SHP77 treated with DMSO at 0.1 percent for 48 hours (cell line): Measurements from ENCODE around the gene PMPCB.

Experiments
- DNase-seq: peaks from one replicate; lab custom pipeline; 2025; lab: John Stamatoyannopoulos, UW

Gene PMPCB

DNA sequence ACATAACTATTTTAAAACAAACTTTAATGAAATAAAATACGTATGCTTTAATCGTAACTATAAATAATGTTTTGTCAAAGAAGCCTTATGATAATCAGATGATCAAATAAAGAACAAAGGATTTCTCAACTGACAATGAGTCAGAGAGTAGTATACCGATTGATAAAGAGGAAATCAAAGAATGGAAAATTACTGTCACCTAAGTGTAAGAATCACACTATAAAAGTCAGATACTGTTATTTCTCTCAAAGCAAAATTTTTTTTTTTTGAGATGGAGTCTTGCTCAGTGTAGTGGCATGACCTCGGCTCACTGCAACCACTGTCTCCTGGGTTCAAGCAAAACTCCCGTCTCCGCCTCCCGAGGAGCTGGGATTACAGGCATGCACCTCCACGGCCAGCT is 28.5 kb downstream of the PMPCB start:
- no peak for DNase-seq

DNA sequence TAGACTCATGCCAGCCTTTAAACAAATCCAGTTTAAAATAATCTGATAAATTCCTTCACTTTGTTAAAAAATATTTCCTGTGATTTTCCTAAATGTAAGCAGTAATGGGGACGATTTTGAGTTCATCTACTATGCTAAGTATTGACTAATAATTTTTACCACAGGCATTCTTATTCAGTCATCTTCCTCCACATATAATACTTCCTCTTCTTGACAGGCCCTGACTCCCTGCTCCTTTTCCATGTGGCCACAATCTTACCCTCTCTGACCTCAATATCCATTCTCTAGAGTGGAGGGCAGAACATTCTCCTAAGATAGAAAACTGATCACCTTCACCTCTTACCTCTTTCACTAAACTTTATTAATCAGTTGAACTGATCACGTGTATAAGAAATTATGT is 39.5 kb downstream of the PMPCB start:
- no peak for DNase-seq

DNA sequence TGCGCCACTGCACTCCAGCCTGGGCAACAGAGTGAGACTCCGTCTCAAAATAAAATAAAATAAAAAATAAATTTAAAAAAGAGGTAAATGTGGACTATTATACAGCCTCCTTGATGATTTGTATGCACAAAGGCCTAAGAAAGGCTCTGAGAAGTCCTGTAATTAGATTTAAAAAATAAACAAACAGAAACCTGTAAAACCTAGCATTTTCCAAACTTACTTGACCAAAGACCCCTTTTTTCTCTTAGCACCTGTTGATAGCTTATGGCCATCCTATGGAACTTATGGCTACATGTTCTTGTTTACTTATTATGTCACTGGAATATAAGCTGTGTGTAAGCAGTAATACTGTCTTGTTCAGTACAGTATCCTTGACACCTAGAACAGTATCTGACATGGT is 41.6 kb downstream of the PMPCB start:
- no peak for DNase-seq

DNA sequence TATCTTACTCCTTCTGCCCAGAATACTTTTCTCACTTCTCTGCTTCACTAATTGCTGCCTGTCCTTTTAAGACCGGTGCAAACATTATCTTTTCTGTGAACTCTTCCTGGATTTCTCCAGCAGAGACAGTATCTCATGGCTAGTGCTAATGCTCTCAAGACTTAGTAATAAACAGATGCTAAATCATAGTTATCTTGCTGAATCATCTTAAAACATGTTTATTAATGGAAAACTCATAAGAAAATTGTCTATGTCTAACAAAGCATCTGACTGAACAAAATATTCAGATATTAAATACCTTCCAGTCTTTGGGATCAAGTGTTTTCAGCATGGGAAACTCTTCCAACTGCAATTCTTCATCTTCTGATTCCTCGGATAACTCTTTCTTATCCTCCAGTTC is 44.2 kb downstream of the PMPCB start:
- no peak for DNase-seq

DNA sequence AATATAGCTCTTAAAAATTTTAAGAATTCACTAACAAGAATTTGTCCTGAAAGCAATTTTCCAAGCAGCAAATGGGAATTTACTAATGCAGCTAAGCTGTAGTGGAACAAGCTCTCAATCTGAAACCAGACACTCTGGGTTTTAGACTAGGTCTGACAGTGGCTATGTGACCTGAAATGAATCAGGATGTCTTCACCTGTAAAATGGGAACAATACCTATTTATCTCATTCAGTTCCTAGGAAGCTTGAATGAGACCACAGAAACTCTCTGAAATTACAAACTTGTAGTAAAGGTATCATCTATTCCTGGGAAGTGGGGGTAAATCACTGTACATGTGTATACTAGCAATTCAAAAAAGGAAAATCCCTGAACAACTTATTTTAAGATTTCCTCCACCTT is 46.1 kb downstream of the PMPCB start:
- no peak for DNase-seq

DNA sequence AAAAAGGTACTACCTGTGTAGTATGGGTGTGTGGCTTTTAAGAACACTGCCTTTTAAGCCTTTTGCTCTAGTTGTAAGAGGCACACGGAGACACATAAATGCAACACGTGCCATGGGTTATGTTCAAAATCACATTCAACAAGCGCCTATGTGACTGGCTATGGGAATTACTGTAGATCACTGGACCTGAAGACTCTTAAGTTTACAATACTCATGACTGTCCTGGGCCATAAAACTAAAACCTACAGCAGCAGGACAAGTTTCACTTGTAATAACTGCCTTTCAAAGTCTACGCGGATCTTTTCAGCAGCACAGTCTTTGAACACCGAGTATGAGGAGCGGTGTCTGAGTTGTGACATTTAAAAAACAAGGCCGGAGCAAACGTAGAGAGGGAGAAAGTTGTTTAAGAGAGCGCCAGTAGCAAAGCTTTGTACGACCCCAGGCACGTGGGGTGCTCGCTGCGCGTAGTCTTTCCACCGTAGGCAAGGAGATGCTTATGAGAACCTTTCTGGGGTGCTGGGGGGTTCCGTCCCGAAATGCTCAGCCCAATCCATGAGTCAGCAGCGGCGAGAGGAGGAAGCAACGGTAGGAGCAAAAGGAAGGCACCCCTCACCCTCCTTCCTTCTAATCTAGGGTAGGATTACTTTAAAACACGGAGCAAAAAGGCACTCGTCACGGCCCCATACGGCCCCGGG is 46.7 kb downstream of the PMPCB start:
- DNase-seq: no peak

DNA sequence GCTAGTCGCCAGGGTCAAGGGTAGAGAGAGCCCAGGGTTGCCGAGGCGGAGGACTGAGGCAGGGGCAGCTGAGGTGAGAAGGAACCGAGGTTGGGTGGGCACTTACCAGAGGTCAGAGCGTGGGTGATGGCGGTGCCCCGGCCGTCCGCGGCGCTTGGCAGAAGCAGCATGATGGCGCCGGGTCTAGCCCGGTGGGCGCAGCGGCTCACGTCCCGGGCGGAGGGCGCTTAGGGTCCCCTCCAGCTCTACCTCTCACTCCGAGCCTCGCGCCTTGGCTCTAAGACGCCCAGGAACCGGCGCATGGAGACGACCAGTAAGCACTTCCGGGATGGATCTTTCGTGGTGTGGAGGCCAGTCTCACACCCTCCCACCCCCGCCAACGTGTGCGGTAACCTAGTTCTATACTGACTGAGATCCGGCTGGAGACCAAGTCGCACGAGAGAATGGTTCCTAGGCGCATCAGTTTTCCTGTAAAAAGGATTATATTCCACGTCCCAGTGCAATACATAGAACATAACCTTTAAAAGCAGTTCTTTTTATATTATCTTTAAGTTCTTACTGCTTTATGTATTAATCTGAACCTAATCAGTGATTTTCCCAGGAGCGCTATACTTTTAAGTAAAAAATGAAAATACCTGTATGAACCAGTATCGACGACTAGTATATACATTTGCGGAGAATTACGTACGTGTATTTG is 47.4 kb downstream of the PMPCB start, which contains the start of gene DNAJC2:
Gene DNAJC2, minus strand, starts transcription at position 315 of the 697 bp plus-strand sequence. Its CDS starts 145 bp downstream, at position 170.
- DNase-seq: peak; percentile 68

DNA sequence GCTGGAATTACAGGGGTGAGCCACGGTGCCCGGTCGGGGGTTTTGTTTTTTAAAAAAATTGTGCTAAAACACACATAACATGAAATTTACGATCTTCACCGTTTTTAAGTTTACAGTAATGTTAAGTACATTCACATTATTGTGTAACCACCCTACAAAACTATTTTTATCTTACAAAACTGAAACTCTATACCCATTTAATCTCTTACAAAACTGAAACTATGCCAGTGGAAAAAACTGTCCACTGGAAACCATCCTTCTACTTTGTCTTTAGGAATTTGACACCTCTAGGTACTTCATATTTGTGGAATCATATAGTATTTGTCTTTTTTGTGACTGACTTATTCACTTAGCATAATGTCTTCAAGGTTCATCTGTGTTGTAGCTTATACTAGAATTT is 49.2 kb downstream of the PMPCB start:
- DNase-seq: no peak

DNA sequence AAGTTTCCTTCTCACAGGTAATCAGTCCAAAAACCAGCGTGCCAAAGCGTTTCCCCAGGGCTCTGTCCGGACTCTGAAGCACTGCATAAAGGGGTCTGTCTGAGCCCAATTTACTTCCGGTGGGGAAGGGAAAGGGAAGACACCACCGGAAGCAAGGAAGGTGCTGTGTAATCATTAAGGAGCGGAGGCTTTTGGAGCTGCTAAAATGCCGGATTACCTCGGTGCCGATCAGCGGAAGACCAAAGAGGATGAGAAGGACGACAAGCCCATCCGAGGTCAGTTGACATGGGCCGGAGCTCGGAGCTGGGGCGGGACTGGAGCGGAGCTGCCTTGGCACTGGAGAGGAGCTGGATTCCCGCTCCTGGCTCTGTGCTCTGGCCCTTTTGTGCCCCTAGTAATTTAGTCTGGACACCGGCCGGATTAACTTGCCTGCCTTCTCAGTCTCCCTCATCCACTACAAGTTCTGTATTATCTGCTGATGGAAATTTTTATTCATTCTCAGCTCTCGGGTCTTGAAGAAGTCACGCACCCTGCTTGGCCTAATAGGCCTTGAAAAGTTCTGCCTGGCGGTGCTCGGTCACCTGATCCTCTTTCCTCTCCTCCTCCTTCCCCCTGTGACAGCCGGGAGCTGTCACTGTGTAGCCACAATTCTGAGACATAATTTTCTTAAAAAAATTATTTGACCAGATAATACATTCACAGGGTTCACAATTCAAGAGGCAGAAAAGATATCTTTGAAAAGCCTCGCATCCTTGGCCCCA is 50.5 kb downstream of the PMPCB start, which contains the start of gene PSMC2:
Gene PSMC2, plus strand, starts transcription at position 137 of the 761 bp plus-strand sequence. Its CDS starts 69 bp downstream, at position 206.
- peak; percentile 84 for DNase-seq

DNA sequence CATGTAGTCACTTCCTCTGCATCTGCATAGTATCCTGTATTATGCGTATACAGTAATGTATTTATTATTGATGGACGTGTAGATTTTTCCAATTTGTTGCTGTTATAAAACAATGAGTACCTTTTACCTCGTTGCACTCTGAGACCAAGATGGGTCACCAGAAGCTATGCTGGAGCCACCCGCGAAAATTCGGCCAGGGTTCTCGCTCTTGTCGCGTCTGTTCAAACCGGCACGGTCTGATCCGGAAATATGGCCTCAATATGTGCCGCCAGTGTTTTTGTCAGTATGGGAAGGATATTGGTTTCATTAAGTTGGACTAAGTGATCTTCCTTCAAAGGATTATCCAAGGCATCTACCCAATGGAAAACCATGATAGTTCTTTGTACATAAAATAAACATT is 51.2 kb downstream of the PMPCB start:
- no peak for DNase-seq

DNA sequence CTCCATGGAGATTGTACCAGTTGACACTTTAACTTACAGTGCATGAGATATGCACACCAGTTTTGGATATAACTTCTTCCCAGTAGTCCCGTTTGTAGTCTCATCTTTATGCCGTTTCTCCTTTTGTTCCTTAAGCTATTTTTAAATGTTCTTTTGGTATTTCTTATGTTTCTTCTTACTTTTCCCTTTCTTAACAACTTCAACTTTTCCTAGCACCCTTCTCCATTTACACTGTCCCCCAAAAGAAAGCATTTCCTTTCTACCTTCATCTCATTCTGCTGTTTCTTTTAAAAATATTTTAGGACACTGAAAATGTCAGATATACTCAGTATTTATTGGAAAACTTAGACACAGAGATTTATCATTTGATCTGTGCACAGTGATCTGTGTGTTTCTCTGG is 51.7 kb downstream of the PMPCB start:
- no peak for DNase-seq

DNA sequence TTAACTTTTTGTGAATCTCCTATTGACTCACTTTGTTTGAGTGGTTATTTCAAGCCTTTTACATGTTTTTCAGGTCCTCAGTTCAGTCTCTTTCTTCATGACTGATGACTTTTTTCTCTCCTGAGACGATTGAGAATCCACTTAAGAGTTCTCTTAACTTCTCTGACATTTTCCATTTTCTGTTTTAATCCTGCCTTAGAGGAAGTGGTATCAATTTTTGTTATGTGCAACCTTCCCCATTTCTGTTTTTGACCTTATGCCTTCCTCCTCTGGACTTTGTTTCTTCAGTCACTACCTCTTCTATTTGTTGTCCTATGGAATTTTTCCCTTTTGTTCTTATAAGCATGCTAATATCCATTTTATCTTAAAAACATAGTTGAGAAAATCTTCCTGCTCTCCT is 52.6 kb downstream of the PMPCB start:
- no peak for DNase-seq
